K562 (cell line): ENCODE data around the gene DLGAP1. TPM values are rescaled to one million over a fixed set of nuclear protein-coding genes. Genes with fewer than 3 reads are reported as not detected.
A peak's percentile ranks its signal among the peaks of the same experiment; 100 is the strongest.

Experiments
- COPS2 ChIP-seq: fragments of 450-650 bp; conservative IDR thresholded peaks from 2 replicates; pipeline ENCODE4 v1.6.1; 2016; ENCODE audit warnings: mild to moderate bottlenecking, moderate library complexity
- CXXC5 ChIP-seq: fragments of 250-450 bp; sonication (Bioruptor Pico); IDR thresholded peaks from 2 replicates; pipeline ENCODE4 v1.8.0; 2022; ENCODE audit warnings: inconsistent platforms, mild to moderate bottlenecking, moderate library complexity
- EP400 ChIP-seq: fragments of 450-650 bp; IDR thresholded peaks from 2 replicates; pipeline ENCODE4 v1.6.1; 2017; ENCODE audit warnings: antibody characterized with exemption, mild to moderate bottlenecking, moderate library complexity
- KAT7 ChIP-seq: sonication (generic); formaldehyde crosslinking; IDR thresholded peaks from 2 replicates; pipeline ENCODE4 v1.8.0; 2022; ENCODE audit warnings: missing genetic modification reagents, mild to moderate bottlenecking, borderline replicate concordance
- PHF8 ChIP-seq: fragments of 200-600 bp; sonication (generic); IDR thresholded peaks from 2 replicates; pipeline ENCODE4 v1.6.1; 2012; ENCODE audit warnings: mixed run types, mild to moderate bottlenecking, inconsistent platforms, low read length, moderate library complexity, borderline replicate concordance
- RBM39 ChIP-seq: fragments of 200-400 bp; formaldehyde crosslinking; optimal IDR thresholded peaks from 2 replicates; pipeline ENCODE3; 2018; ENCODE audit warnings: low read depth, low read length
- REST ChIP-seq, 2 experiments: fragments of 450-650 bp; formaldehyde crosslinking in 1 of 2; IDR thresholded peaks; 2 replicates each; pipeline versions ENCODE4 v1.4.0 to v1.6.1; 2014 to 2020; ENCODE audit warnings: mild to moderate bottlenecking in 2 of 2, borderline replicate concordance in 1 of 2, low read depth in 1 of 2
- SAFB ChIP-seq: fragments of 200-400 bp; formaldehyde crosslinking; IDR thresholded peaks from 2 replicates; pipeline ENCODE4 v1.6.1; 2017; ENCODE audit warnings: low read depth, low read length, borderline replicate concordance
- SP2 ChIP-seq: IDR thresholded peaks from 2 replicates; pipeline ENCODE4 v1.6.1; 2011; ENCODE audit warnings: mild to moderate bottlenecking, low read depth, low read length, moderate library complexity; ENCODE audit not compliant: poor library complexity, severe bottlenecking; ENCODE audit errors: extremely low read depth
- TEAD4 ChIP-seq, 2 experiments: sonication (generic) in 1 of 2; formaldehyde crosslinking in 1 of 2; IDR thresholded peaks; 2 replicates each; pipeline versions ENCODE4 v1.6.1 to v1.8.0; 2012 to 2022; ENCODE audit warnings: borderline replicate concordance in 1 of 2, inconsistent platforms in 1 of 2, low read length in 1 of 2, mild to moderate bottlenecking in 1 of 2, missing genetic modification reagents in 1 of 2
- ZBTB5 ChIP-seq: fragments of 450-650 bp; IDR thresholded peaks from 2 replicates; pipeline ENCODE4 v1.6.1; 2017; ENCODE audit warnings: antibody characterized with exemption
- ZFP36 ChIP-seq: fragments of 150-350 bp; IDR thresholded peaks from 2 replicates; pipeline ENCODE4 v1.6.1; 2018; ENCODE audit warnings: low read length, low read depth; ENCODE audit not compliant: partially characterized antibody
- ZNF311 ChIP-seq: fragments of 250-450 bp; sonication (Bioruptor Pico); IDR thresholded peaks from 2 replicates; pipeline ENCODE4 v1.4.0; 2020; ENCODE audit warnings: mild to moderate bottlenecking, moderate library complexity
- ZNF431 ChIP-seq: sonication (generic); formaldehyde crosslinking; IDR thresholded peaks from 2 replicates; pipeline ENCODE4 v1.8.0; 2022; ENCODE audit warnings: mild to moderate bottlenecking, missing genetic modification reagents
- ZNF584 ChIP-seq: fragments of 200-800 bp; sonication (Bioruptor generic); IDR thresholded peaks from 2 replicates; pipeline ENCODE4 v1.6.1; 2016; ENCODE audit warnings: low read depth, mild to moderate bottlenecking, missing genetic modification characterization, missing compliant biosample characterization
- ZNF830 ChIP-seq: fragments of 250-450 bp; sonication (Bioruptor Pico); IDR thresholded peaks from 2 replicates; pipeline ENCODE4 v1.5.0; 2021; ENCODE audit warnings: mild to moderate bottlenecking
- polyA plus RNA-seq, 8 experiments: library from polyadenylated mRNA; depleted of rRNA in 4 of 8; stranded (reverse) in 5 of 8; unstranded in 3 of 8; fragments of >200 nt; fragmentation: Nextera tagmentation in 2 of 8; fragmentation: Illumina TruSeq in 1 of 8; extraction: Ambion mirVana in 2 of 8; extraction: Trizol in 1 of 8; gene quantifications; 2 replicates each; pipeline versions ENCODE4 v1.2.1 to v1.2.3, GENCODE V29; 2011 to 2014; ENCODE audit warnings: inconsistent platforms in 1 of 8, missing spikeins in 1 of 8
- total RNA-seq, 7 experiments: library from RNA; depleted of rRNA in 6 of 7; stranded (reverse); fragments of >200 nt in 6 of 7; fragmentation: Illumina TruSeq in 2 of 7; extraction: Trizol in 2 of 7; gene quantifications; 2 replicates each; pipeline versions ENCODE4 v1.2.1 to v1.2.3, GENCODE V29; 2011 to 2021; ENCODE audit warnings: low replicate concordance in 1 of 7

DLGAP1 gene
- total and polyA plus RNA-seq, 9 of the 15 experiments (the other 6 are each of a cell fraction or from before 2014, with no cell fraction given), result 0.04 to 0.22 (median 0.08) TPM

GRCh38 chr18:3451183-3451988, 1003.7 kb downstream of the DLGAP1 start (continued):
- TF ChIP-seq REST (IDR thresholded peaks at IDR 0.05; ENCODE audit: borderline replicate concordance) (no peak), REST (CRISPR knock-in tag; IDR thresholded peaks at IDR 0.05; ENCODE audit: low read depth) (peak; percentile 40), ZNF584 (CRISPR knock-in tag) (no peak), PHF8 (peak; percentile 52; the same call in 1 of the 2 replicates), ZNF431 (CRISPR knock-in tag) (no peak), ZFP36 (peak; percentile 3), EP400 (no peak), KAT7 (CRISPR knock-in tag) (peak; percentile 91; the same call in 1 of the 2 replicates), SP2 (no peak), TEAD4 (IDR thresholded peaks at IDR 0.05; ENCODE audit: low read length) (peak; percentile 38; the same call in 1 of the 2 replicates), TEAD4 (CRISPR knock-in tag; IDR thresholded peaks at IDR 0.05; ENCODE audit: borderline replicate concordance) (no peak), ZBTB5 (no peak), ZNF830 (CRISPR knock-in tag) (peak; percentile 79; the same call in 1 of the 2 replicates), ZNF311 (CRISPR knock-in tag) (0 out of 2 replicates have a peak, but pooled peaks have one; percentile 39), CXXC5 (CRISPR knock-in tag) (peak; percentile 61), RBM39 (peak; percentile 46), SAFB (peak; percentile 61; the same call in 1 of the 2 replicates), COPS2 (no peak)
